Dendritic cell treated with granulocyte-macrophage colony-stimulating factor and Interleukin-4, amounts not matched to agents 40 ng/mL and 50 ng/mL, for 4 days (primary cell): ENCODE measurements around the gene MYO3B.

ENCODE experiments used
- H3K27ac Mint-ChIP-seq: one replicate; pipeline ENCODE4 v1.8.0; 2022; ENCODE audit warnings: mild to moderate bottlenecking, mixed read lengths
- H3K27me3 Mint-ChIP-seq: one replicate; pipeline ENCODE4 v1.8.0; 2022; ENCODE audit warnings: mild to moderate bottlenecking, mixed read lengths
- H3K36me3 Mint-ChIP-seq: one replicate; pipeline ENCODE4 v1.8.0; 2022; ENCODE audit warnings: low read depth, mixed read lengths
- H3K4me1 Mint-ChIP-seq: one replicate; pipeline ENCODE4 v1.8.0; 2022; ENCODE audit warnings: low read depth, mixed read lengths
- H3K4me3 Mint-ChIP-seq: one replicate; pipeline ENCODE4 v1.8.0; 2022; ENCODE audit warnings: mild to moderate bottlenecking, moderate library complexity, mixed read lengths
- H3K9me3 Mint-ChIP-seq: one replicate; pipeline ENCODE4 v1.8.0; 2022; ENCODE audit warnings: mixed read lengths
- intact Hi-C: fragments of 100-400 bp; cut with micrococcal nuclease; formaldehyde crosslinking; loops from one replicate; pipeline ENCODE4 v1.15.0; 2022

Gene MYO3B

DNA sequence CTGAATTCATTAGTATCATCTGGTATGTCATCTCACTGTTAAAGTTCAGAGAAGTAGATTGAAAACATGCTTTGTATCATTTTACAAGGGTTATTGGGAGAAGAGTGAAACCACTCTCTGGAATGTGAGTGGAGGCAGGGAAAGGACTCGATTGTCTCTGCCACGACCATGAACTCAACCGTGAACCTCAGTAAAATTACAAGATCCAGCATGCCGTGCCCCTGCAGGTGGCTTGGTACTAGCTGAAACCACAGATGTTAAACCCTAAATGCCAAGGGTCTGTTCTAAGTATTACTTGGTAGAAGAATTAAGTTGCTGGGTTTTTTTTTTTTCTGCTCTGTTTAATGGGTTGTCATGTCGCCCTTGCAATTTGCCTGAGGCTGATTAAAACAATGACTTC is 197.2 kb downstream of the MYO3B start:
- H3K9me3 Mint-ChIP-seq: no peaks in the 10 kb centered on the region
- no peak overlapping the region for H3K27ac Mint-ChIP-seq
- no peak overlapping the region for H3K4me3 Mint-ChIP-seq
- peaks cover 52% of the 10 kb centered on the region for H3K27me3 Mint-ChIP-seq
- intact Hi-C loops: no loop called here
- no peaks in the 10 kb centered on the region for H3K36me3 Mint-ChIP-seq
- H3K4me1 Mint-ChIP-seq: peaks cover 7% of the 10 kb centered on the region

DNA sequence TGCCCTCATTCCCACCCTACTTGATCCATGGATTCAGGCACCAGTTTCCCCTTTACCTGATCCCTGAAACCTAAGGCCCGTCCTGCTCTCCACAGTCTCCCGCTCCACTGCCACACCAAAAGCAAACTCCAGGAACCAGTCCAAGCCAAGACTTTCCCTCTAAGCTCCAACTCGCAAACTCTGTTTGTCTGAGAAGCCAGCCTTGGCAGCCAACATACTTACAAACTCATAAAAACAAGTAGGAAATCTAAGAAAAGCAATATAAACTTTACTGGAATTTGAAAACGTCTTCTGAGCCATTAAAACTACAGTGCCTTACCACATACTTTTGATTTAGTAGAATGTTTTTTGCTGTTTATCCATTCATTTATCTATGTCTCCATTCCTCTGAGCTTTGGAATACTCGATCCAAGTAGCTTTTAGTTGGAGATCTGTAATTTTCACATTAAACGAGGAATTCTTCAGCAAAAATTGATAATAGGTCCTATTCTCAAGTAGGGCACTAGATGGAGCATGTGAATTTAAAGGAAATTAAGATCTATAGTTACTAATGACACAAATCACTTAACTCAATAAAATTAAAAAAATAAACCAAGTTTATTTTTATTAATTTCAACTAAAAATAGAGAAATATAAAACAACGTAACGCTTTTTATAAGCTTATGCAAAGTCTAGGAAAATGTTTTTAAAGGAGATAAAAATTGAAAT is 199.7 kb downstream of the MYO3B start:
- H3K4me3 Mint-ChIP-seq: no peak overlapping the region
- no peaks in the 10 kb centered on the region for H3K36me3 Mint-ChIP-seq
- no peaks in the 10 kb centered on the region for H3K9me3 Mint-ChIP-seq
- no peak overlapping the region for H3K27ac Mint-ChIP-seq
- no peaks in the 10 kb centered on the region for H3K4me1 Mint-ChIP-seq
- peaks cover 34% of the 10 kb centered on the region for H3K27me3 Mint-ChIP-seq
- intact Hi-C loops: no loop called here

DNA sequence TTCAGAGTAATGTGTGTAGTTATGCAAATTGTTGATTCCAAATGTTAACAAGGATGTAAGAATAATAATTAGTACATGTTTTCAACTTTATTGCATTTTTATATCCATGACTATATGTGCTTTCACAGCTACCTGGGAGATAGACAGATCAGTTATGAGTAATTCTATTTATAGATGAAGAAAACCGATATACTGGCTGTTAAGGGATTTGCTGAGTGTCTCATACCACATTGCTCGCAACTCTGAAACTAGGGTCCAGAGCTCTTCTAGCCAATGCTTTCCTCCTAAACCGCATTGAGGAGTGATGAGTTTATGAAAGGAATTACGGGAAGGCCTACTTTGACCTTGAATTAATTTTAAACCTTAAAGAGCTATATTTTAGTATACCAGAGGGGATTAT is 202.3 kb downstream of the MYO3B start:
- no peak overlapping the region for H3K27ac Mint-ChIP-seq
- no peak overlapping the region for H3K4me3 Mint-ChIP-seq
- H3K4me1 Mint-ChIP-seq: no peaks in the 10 kb centered on the region
- H3K9me3 Mint-ChIP-seq: no peaks in the 10 kb centered on the region
- intact Hi-C loops: no loop called here
- no peaks in the 10 kb centered on the region for H3K36me3 Mint-ChIP-seq
- peaks cover 22% of the 10 kb centered on the region for H3K27me3 Mint-ChIP-seq

DNA sequence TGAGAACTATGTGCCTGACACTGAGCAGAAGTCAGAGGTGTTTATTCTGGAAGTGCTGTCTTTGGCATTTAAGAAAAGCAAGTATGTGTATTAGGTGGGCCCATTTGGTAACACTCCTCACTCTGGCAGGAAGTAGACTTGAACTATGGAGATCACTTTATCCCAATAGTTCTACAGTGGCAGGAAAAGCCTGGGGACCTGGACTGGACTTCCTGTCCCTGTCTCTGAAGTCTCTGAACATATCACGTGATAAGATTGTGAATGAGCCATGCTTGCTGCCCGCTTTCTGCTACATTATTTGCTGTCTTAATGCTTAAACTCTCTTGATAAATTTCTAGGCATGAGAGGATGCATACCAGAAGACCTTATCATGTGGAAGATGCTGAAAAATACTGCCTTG is 203.7 kb downstream of the MYO3B start:
- intact Hi-C loops: no loop called here
- peaks cover 16% of the 10 kb centered on the region for H3K27me3 Mint-ChIP-seq

DNA sequence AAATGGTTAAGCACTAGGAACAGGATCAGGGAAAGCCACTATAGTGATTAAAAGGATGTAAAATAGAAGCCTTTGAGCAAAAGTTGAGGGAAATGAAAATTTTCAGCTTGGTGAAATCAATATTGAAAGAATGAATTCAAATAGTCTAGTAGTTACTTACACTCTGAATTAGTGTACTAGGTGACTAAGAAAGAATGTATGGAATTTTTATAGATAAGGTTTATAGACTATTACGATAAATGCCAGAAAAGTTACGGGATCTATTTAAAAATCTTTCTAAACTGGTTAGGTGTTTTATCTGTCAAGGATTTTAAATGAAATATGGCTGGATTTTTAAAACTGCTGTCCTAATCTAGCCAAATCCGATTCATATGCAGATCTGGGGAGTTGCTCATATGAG is 208.6 kb downstream of the MYO3B start:
- Mint-ChIP-seq H3K36me3 (no peaks in the 10 kb centered on the region), H3K4me1 (no peaks in the 10 kb centered on the region), H3K9me3 (no peaks in the 10 kb centered on the region), H3K4me3 (no peak overlapping the region), H3K27me3 (peaks cover 18% of the 10 kb centered on the region), H3K27ac (no peak overlapping the region)
- intact Hi-C loops: no loop called here

More for the DNA sequence above, 203.7 kb downstream of the MYO3B start:
- H3K4me1 Mint-ChIP-seq: no peaks in the 10 kb centered on the region
- H3K4me3 Mint-ChIP-seq: no peak overlapping the region
- no peaks in the 10 kb centered on the region for H3K36me3 Mint-ChIP-seq
- H3K27ac Mint-ChIP-seq: no peak overlapping the region
- H3K9me3 Mint-ChIP-seq: no peaks in the 10 kb centered on the region

DNA sequence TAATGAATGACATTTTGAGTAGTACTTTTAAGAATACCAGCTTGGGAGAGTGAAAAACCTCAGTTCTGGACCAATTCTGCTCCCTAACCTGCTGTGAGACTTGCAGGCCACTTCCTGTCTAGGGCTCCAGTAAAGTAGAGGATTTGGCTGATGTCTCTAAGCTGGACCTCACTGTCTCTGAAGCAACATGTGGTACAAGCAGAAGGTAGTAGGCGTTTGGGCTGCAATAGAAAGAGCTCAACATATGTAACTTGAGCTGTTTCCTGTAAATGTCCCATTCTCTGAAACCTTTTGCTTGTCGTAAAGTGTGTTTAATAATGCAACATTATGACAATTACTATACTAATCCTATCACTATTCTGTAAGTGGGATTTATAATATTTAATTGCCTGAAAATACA is 213.1 kb downstream of the MYO3B start:
- Mint-ChIP-seq H3K27me3 (peaks cover 29% of the 10 kb centered on the region), H3K36me3 (no peaks in the 10 kb centered on the region), H3K9me3 (no peaks in the 10 kb centered on the region), H3K4me1 (no peaks in the 10 kb centered on the region), H3K4me3 (no peak overlapping the region), H3K27ac (no peak overlapping the region)
- intact Hi-C loops: no loop called here

DNA sequence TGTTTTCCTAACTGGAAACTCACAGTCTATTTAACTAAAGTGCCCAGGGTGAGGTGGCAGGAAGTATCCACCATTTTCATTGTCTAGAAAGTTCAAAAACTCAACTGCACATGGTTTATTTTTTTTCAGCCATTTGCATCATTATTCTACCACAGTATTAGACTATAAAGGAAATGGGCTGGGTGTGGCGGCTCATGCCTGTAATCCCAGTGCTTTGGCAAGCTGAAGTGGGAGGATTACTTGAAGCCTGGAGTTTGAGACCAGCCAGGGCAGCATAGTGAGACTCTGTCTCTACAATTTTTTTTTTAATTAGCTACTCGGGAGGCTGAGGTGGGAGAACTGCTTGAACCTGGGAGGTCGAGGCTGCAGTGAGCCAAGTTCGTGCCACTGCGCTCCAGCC is 213.8 kb downstream of the MYO3B start:
- Mint-ChIP-seq H3K36me3 (no peaks in the 10 kb centered on the region), H3K4me1 (no peaks in the 10 kb centered on the region), H3K27me3 (peaks cover 36% of the 10 kb centered on the region), H3K4me3 (no peak overlapping the region), H3K27ac (no peak overlapping the region), H3K9me3 (no peaks in the 10 kb centered on the region)
- intact Hi-C loops: no loop called here

DNA sequence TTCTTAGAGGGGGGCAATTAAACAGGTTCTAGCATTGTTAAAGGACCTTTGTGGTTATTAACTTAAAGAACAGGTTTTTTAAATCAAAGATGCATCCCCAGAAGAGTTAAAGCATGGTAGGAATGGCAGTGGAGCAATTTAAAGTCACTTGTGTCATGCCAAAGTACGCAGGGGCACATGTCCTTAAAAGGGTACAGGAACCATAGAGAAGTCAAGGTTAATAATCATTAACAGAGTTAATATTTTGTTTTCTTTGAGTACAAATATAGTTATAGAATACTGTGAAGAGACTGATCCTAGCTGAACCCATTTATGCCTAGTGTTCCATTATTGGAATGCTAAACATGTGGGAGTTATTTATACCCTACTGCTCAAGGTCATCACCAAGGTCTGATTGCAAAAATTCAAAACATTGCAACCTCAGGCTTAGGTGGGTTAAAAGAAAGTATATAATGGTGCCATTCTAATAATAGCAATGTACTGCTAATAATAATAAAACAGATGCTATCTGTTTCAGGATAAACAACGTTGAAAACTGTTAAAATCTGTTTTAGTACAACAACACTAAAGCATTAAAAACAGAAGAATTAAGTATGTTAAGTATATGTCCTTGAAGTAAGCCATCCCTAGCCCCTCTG is 216.0 kb downstream of the MYO3B start:
- H3K9me3 Mint-ChIP-seq: no peaks in the 10 kb centered on the region
- H3K4me1 Mint-ChIP-seq: no peaks in the 10 kb centered on the region
- no peaks in the 10 kb centered on the region for H3K36me3 Mint-ChIP-seq
- H3K27me3 Mint-ChIP-seq: peaks cover 43% of the 10 kb centered on the region
- intact Hi-C loops: no loop called here
- no peak overlapping the region for H3K27ac Mint-ChIP-seq
- H3K4me3 Mint-ChIP-seq: no peak overlapping the region

DNA sequence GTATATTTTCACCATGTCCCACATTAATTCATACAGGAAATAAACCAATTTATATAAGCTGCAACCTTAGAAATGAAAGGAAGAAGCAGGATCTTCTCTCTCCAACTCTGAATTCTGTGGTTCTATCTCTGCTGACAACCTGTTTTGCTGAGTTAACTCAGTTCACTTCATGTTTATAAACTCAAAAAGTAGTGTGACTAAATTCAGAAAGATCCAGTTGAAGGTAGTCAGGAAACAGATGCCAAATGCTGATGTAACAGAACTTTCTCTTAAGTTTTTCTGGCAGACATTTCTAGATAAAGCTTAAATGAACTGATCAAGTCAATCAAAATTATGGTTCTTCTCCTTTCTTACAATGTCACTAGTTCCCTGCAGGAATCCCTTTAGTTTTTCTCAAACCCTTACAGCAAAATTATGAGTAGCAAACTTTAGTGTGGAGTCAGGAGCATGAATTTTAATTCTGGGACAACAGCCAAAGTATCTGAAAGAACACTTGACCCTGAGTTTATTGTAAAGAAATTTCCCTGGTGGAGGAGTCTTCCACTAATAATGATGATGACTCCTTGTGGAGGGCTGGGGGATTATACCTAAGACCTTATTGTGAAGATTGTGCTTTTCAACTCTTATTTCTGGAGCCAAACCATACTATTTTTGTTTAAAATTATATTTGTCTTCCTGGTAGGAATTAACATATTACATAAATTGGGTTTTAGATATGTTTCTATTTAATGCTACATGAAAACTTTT is 216.9 kb downstream of the MYO3B start:
- Mint-ChIP-seq H3K9me3 (no peaks in the 10 kb centered on the region), H3K36me3 (no peaks in the 10 kb centered on the region), H3K27me3 (peaks cover 49% of the 10 kb centered on the region), H3K4me1 (no peaks in the 10 kb centered on the region), H3K4me3 (no peak overlapping the region), H3K27ac (no peak overlapping the region)
- intact Hi-C loops: no loop called here

DNA sequence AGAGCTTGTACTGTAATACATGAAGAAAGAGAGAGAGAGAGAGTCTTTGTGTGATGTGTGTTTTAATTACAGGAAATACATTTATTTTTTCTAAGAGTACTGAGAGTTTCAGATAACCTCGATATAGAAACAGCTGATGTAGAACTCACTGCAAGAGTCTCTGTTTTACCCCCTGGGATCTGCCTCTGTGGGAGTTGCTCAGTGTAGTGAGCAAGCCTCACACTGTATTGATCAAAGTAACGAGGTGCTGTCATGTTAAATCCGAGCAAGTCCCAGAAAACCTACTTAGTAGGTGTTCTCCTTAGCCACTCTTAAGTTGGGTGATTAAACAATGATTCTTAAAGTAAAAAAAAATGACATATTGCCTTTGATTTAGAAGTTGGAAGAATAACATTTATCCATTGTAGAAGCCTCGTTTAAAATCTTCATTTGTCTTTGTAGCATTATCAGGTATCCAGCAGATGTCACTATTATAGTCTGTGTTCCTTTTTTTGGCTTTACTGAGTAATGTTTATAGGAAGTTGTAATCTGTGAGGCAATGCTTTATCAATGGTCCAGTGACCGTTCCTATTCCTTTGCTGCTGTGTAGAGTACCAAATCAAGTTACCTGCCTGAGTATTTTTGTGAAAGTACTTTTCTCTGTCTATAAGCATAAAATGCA is 219.0 kb downstream of the MYO3B start:
- Mint-ChIP-seq H3K4me1 (no peaks in the 10 kb centered on the region), H3K36me3 (no peaks in the 10 kb centered on the region), H3K4me3 (no peak overlapping the region), H3K9me3 (no peaks in the 10 kb centered on the region), H3K27me3 (peaks cover 62% of the 10 kb centered on the region), H3K27ac (no peak overlapping the region)
- intact Hi-C loops: loop anchor here (1.0 kb wide), 1 partner anchor 415 kb away; no protein-coding TSS in a partner anchor

DNA sequence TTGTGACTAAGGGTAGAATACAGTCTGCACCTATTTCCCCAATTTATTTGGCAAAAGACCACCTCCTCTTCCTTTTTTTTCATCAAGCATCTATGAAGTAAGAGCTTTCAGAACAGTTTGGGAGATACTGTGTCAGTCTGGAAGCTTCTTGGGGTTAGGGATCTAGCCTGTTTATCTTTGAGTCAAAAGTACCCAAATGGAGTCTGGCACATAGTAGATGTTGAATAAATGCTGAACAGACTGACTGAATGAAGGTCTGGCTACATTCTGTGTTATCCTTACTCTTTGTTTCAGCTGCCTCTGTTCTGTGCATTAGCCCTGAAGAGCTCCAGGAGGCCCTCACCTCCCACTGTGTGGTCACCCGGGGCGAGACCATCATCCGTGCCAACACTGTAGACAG is 223.2 kb downstream of the MYO3B start:
- Mint-ChIP-seq H3K36me3 (no peaks in the 10 kb centered on the region), H3K4me3 (no peak overlapping the region), H3K27me3 (peaks cover 73% of the 10 kb centered on the region), H3K27ac (no peak overlapping the region), H3K4me1 (peaks cover 19% of the 10 kb centered on the region), H3K9me3 (no peaks in the 10 kb centered on the region)
- intact Hi-C loops: no loop called here

DNA sequence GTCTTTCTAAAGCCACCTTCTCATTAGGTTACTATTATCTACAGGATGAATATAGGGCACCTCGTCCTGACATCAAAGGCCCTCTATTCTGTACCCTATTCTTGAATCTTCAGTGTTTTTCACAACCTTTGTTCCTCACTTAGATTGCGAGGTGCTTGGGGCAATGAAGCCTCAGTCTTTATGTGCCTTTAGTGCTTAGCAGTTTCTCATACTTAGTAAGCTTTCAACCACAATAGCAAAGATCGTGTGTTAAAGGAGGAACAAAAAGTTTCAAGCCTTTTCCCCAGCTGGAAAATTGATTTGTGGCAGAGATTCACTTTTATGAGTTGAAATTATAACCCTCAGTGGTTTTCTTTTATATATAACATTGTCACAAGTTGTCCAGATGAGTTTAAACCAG is 226.9 kb downstream of the MYO3B start:
- H3K36me3 Mint-ChIP-seq: no peaks in the 10 kb centered on the region
- intact Hi-C loops: no loop called here
- peaks cover 71% of the 10 kb centered on the region for H3K27me3 Mint-ChIP-seq
- H3K27ac Mint-ChIP-seq: no peak overlapping the region
- no peaks in the 10 kb centered on the region for H3K9me3 Mint-ChIP-seq
- peaks cover 35% of the 10 kb centered on the region for H3K4me1 Mint-ChIP-seq
- H3K4me3 Mint-ChIP-seq: no peak overlapping the region

DNA sequence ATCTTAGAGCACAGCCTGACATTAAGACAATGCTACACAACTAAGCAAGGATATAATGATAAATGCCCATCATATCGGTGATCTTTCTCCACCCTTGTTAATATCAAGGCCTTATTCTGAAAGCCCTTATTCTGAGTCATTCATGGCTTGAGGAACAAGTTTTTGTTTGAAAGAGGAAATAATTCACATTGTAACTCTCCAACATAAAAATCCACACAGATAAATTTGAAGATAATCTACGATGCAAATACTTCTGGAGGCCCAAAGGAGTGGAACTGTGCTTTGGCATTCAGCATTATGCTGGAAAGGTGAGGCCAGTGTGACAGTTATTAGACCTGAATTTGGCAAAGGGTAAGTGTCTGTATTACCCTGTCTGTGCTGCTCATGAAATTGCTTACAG is 227.4 kb downstream of the MYO3B start:
- intact Hi-C loops: no loop called here
- no peaks in the 10 kb centered on the region for H3K9me3 Mint-ChIP-seq
- H3K4me3 Mint-ChIP-seq: no peak overlapping the region
- H3K27ac Mint-ChIP-seq: no peak overlapping the region
- H3K36me3 Mint-ChIP-seq: no peaks in the 10 kb centered on the region
- H3K27me3 Mint-ChIP-seq: peaks cover 71% of the 10 kb centered on the region
- peaks cover 35% of the 10 kb centered on the region for H3K4me1 Mint-ChIP-seq
